ENCODE data around the gene SPRY1. TPM values are rescaled to one million over a fixed set of nuclear protein-coding genes. Genes with fewer than 3 reads are reported as not detected.

SPRY1 gene
- total and polyA plus RNA-seq, 4 donors: 11.1 to 20.3 (median 12.4) TPM

DNA sequence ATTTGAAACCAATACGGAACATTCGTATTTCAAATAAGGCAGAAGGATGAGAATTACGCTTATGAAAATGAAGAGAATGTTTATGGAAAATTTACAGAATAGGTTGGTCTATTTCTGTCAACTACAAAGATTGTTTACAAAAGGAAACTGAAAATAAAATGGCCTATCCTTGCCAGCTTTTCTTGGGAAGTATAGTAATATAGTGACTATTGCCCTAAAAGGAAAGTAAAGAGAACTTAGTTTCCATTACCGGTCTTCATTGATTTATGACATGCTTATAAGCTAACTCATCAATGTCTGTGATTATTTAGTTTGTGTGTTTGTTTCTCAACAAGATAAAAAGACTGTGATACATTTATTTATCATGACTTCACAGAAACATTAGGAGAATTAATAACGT, 2.9 kb upstream of the SPRY1 start:
- WGBS: 72% methylated on average over 5 of the region's 5 CpGs
- Histone ChIP-seq H3K9ac (ENCODE audit: low read depth in 1 of 2, low read length in 2 of 2) (no peak overlapping the region), H3K4me1 (ENCODE audit: control insufficient read depth in 4 of 4, insufficient read depth in 4 of 4, low read length in 3 of 4) (peaks cover 0 to 8% (median 0%) of the 10 kb centered on the region in 4 donors), H3K4me3 (ENCODE audit: low read depth in 1 of 3, low read length in 3 of 3) (no peak overlapping the region), H3K36me3 (ENCODE audit: control insufficient read depth in 4 of 4, insufficient read depth in 3 of 4, low read depth in 1 of 4, low read length in 3 of 4) (peaks cover 0 to 2% (median 0%) of the 10 kb centered on the region in 4 donors), H3K27ac (ENCODE audit: low read depth in 1 of 2, low read length in 2 of 2) (no peak overlapping the region), H3K9me3 (ENCODE audit: control insufficient read depth in 4 of 4, low read length in 3 of 4) (no peaks in the 10 kb centered on the region), H3K27me3 (ENCODE audit: control insufficient read depth in 4 of 4, insufficient read depth in 4 of 4, low read length in 3 of 4) (no peaks in the 10 kb centered on the region)
- DNase-seq (ENCODE audit: low spot score): no peak
- TF ChIP-seq, protein P1, sequence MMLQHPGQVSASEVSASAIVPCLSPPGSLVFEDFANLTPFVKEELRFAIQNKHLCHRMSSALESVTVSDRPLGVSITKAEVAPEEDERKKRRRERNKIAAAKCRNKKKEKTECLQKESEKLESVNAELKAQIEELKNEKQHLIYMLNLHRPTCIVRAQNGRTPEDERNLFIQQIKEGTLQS (IDR thresholded peaks at IDR 0.05): no peak
- TF ChIP-seq, protein P2, sequence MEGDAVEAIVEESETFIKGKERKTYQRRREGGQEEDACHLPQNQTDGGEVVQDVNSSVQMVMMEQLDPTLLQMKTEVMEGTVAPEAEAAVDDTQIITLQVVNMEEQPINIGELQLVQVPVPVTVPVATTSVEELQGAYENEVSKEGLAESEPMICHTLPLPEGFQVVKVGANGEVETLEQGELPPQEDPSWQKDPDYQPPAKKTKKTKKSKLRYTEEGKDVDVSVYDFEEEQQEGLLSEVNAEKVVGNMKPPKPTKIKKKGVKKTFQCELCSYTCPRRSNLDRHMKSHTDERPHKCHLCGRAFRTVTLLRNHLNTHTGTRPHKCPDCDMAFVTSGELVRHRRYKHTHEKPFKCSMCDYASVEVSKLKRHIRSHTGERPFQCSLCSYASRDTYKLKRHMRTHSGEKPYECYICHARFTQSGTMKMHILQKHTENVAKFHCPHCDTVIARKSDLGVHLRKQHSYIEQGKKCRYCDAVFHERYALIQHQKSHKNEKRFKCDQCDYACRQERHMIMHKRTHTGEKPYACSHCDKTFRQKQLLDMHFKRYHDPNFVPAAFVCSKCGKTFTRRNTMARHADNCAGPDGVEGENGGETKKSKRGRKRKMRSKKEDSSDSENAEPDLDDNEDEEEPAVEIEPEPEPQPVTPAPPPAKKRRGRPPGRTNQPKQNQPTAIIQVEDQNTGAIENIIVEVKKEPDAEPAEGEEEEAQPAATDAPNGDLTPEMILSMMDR (IDR thresholded peaks at IDR 0.05; ENCODE audit: low read depth, low read length, missing input control): no peak
- TF ChIP-seq SP1 (IDR thresholded peaks at IDR 0.05) (no peak), JUND (IDR thresholded peaks at IDR 0.05) (no peak), HNF4A (conservative IDR thresholded peaks at IDR 0.05) (no peak), YY1 (IDR thresholded peaks at IDR 0.05) (no peak), EGR1 (IDR thresholded peaks at IDR 0.05; ENCODE audit: low read depth in 2 of 2) (no peak), NR2F2 (IDR thresholded peaks at IDR 0.05) (no peak), GABPA (IDR thresholded peaks at IDR 0.05 in 1 of 2, conservative IDR thresholded peaks at IDR 0.05 in 1 of 2) (no peak), FOXA2 (IDR thresholded peaks at IDR 0.05) (no peak), RXRA (IDR thresholded peaks at IDR 0.05) (no peak), FOXA1 (IDR thresholded peaks at IDR 0.05) (no peak), RAD21 (IDR thresholded peaks at IDR 0.05) (no peak), TAF1 (conservative IDR thresholded peaks at IDR 0.05) (no peak), HNF4G (IDR thresholded peaks at IDR 0.05) (no peak)
- TF ChIP-seq, protein P3, sequence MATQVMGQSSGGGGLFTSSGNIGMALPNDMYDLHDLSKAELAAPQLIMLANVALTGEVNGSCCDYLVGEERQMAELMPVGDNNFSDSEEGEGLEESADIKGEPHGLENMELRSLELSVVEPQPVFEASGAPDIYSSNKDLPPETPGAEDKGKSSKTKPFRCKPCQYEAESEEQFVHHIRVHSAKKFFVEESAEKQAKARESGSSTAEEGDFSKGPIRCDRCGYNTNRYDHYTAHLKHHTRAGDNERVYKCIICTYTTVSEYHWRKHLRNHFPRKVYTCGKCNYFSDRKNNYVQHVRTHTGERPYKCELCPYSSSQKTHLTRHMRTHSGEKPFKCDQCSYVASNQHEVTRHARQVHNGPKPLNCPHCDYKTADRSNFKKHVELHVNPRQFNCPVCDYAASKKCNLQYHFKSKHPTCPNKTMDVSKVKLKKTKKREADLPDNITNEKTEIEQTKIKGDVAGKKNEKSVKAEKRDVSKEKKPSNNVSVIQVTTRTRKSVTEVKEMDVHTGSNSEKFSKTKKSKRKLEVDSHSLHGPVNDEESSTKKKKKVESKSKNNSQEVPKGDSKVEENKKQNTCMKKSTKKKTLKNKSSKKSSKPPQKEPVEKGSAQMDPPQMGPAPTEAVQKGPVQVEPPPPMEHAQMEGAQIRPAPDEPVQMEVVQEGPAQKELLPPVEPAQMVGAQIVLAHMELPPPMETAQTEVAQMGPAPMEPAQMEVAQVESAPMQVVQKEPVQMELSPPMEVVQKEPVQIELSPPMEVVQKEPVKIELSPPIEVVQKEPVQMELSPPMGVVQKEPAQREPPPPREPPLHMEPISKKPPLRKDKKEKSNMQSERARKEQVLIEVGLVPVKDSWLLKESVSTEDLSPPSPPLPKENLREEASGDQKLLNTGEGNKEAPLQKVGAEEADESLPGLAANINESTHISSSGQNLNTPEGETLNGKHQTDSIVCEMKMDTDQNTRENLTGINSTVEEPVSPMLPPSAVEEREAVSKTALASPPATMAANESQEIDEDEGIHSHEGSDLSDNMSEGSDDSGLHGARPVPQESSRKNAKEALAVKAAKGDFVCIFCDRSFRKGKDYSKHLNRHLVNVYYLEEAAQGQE (IDR thresholded peaks at IDR 0.05): no peak
- TF ChIP-seq, protein P4, sequence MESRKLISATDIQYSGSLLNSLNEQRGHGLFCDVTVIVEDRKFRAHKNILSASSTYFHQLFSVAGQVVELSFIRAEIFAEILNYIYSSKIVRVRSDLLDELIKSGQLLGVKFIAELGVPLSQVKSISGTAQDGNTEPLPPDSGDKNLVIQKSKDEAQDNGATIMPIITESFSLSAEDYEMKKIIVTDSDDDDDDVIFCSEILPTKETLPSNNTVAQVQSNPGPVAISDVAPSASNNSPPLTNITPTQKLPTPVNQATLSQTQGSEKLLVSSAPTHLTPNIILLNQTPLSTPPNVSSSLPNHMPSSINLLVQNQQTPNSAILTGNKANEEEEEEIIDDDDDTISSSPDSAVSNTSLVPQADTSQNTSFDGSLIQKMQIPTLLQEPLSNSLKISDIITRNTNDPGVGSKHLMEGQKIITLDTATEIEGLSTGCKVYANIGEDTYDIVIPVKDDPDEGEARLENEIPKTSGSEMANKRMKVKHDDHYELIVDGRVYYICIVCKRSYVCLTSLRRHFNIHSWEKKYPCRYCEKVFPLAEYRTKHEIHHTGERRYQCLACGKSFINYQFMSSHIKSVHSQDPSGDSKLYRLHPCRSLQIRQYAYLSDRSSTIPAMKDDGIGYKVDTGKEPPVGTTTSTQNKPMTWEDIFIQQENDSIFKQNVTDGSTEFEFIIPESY (IDR thresholded peaks at IDR 0.05): no peak
- TF ChIP-seq, protein P5, sequence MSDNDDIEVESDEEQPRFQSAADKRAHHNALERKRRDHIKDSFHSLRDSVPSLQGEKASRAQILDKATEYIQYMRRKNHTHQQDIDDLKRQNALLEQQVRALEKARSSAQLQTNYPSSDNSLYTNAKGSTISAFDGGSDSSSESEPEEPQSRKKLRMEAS (IDR thresholded peaks at IDR 0.05): no peak

Data from liver (tissue), 9 donors.